Activated CD8-positive, alpha-beta memory T cell treated with anti-CD3 and anti-CD28 coated beads, Interleukin-2, amount 50 U/mL, for 1 hour (primary cell): ENCODE data around the gene CGRRF1.

Experiments used
- DNase-seq: peaks from one replicate; pipeline ENCODE4 v3.0.0-alpha.2; 2020; ENCODE audit errors: extremely low read depth

CGRRF1 gene

GRCh38 chr14:54577494-54577893, 67.8 kb downstream of the CGRRF1 start:
- no peak for DNase-seq

GRCh38 chr14:54577977-54578376, 68.3 kb downstream of the CGRRF1 start:
- no peak for DNase-seq

- no peak for DNase-seq
These were observed 69.9 kb downstream of the CGRRF1 start for GRCh38 chr14:54579621-54580020.

GRCh38 chr14:54580933-54581332, 71.2 kb downstream of the CGRRF1 start:
- no peak for DNase-seq

- DNase-seq, result no peak
These were observed 72.6 kb downstream of the CGRRF1 start for GRCh38 chr14:54582334-54582733.

- no peak for DNase-seq
These were observed 74.4 kb downstream of the CGRRF1 start for GRCh38 chr14:54584097-54584496.

GRCh38 chr14:54585214-54585613, 75.5 kb downstream of the CGRRF1 start:
- no peak for DNase-seq
